HG02840 (cell line): ENCODE data around the gene CPE.
"Not testable (repeated sequence)": the region's sequence is repeated elsewhere in the genome, so short reads cannot be mapped to it uniquely, and the experiment has no call there.

ENCODE experiments used
- ATAC-seq: cut with Tn5 transposase; IDR thresholded peaks from one replicate; pipeline ENCODE4 v1.9.1; 2021; ENCODE audit warnings: mild to moderate bottlenecking, moderate library complexity, moderate number of reproducible peaks; ENCODE audit not compliant: unreplicated experiment, low FRiP score

CPE gene

DNA sequence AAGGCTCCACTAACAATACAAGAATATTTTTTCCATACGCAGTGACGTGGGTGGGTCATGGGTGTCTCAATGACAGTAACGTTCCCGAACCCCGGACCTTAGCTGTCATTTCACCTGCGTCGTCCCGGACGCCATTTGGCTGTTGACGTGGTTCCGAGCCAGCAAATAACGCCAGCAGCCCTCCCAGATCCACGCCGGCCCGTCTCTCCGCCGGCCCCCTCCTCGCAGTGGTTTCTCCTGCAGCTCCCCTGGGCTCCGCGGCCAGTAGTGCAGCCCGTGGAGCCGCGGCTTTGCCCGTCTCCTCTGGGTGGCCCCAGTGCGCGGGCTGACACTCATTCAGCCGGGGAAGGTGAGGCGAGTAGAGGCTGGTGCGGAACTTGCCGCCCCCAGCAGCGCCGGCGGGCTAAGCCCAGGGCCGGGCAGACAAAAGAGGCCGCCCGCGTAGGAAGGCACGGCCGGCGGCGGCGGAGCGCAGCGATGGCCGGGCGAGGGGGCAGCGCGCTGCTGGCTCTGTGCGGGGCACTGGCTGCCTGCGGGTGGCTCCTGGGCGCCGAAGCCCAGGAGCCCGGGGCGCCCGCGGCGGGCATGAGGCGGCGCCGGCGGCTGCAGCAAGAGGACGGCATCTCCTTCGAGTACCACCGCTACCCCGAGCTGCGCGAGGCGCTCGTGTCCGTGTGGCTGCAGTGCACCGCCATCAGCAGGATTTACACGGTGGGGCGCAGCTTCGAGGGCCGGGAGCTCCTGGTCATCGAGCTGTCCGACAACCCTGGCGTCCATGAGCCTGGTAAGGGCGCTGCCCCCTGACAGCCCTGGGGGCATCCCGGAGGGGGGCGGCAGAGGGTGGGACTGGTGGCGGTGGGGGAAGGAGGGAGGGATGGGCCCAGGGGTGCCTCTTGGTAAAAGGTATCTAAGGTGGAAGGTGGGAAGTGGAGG is at the start of gene CPE:
TSS of gene CPE (plus strand) at position 264 of the 933 bp plus-strand sequence. CDS start at position 478, 214 bp downstream.
- ATAC-seq = peak; percentile 77

DNA sequence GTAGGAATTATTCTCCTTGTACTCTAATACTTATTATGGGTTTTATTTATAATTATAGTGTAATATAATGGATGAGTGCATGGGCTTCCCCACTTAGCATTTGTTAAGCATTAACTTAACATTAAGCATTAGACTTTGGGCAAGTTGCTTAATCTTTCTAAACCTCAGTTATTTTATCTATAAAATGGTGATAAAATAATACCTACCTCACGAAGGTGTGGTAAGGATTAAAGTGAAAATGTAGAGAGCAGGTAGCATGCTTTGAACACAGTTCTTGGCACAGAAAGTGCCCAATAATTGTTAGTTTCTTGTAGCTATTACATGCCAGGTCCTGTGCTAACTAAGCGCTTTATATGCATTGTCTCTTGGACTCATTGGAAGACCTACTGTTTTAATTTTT is 48.7 kb upstream of the CPE start:
- ATAC-seq = no peak

DNA sequence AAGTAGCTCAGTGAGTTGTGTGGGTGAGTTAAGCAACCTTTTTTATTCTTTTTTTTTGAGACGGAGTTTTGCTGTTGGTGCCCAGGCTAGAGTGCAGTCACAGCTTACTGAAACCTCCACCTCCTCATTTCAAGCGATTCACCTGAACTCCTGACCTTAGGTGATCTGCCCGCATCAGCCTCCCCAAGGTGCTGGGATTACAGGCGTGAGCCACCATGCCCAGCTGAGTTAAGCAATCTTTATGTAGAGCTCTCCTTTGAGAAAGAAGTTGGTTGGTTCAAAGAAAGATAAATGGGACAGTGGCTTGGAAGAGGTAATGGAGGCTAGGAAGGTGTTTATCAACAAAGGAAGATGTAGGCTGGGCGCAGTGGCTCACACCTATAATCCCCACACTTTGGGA is 48.1 kb upstream of the CPE start:
- ATAC-seq = no peak

DNA sequence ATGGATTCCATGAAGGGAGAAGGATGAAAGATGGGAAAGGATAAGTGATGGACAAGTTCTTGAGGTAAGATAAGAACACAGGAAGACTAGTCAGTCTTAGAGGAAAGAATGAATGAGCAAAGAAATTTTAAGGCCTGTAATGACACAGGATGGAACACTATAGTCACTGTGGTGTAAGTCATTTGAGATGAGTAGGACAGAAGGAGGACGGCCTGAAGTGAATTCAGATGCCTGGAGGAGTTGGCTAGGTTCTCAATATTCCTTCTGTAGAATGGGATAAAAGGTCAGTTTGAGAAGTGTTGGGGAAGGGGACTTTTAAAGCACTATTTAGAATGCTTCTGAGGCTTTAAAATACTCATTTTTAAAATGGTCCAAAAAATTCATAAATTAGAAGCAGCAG is 47.4 kb upstream of the CPE start:
- ATAC-seq = no peak

DNA sequence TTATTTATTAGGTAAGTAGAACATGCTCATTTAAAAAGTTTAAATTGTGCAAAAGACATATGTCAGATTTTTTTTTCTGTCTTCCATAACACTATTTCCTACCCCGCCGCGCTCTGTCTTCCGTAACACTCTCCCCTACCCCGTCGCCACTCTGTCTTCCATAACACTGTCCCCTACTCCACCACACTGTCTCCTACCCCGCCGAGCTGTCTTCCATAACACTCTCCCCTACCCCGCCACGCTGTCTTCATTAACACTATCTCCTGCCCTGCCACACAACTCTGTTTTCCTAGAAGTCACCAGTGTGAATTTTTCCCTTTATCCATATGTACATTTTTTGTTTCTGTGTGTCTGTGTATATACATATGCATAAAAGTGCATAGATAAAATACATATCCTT is 47.0 kb upstream of the CPE start:
- no peak for ATAC-seq

DNA sequence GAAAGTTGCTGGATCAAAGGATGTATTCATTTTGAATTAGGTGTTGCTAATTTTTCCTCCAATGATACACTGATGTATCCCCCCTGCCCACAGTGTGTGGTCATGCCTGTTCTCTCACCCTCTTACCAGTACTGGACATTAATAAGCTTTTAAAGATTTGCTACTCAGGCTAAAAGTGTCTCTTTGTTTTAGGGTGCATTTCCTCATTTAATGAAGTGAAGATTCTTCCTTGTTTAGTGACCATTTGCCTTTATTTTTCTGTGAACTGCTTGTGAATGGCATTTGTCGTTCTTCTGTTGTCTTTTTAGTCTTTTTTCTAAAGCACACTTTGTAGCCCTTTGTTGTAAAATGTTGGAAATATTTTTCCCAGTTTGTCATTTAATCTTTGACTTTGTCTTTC is 46.3 kb upstream of the CPE start:
- no peak for ATAC-seq

DNA sequence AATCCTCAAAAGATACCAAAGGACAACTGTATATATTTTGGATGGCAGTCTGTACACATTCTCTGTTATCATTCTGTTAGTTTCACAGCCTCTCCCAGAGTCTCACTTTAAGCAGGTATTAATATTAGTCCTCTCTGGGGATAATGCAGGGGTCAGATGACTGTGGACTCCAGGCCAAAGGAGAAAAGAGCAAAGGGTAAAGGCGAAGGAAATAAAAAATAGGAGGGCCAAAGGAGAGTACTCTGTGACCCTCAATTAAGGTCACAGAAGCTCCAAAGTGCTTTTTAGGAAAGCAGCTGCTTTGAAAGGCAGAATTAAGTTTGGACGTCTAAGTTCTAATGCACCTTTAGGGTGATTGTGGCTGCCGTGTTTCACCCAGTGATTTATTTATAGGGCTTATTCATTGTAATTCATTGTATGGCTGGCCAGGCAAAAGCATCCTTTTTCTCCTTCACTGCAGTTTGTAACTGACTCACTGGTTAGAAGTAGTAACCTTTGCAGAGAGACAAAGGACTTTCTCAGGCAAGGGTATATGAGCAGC is 43.6 kb upstream of the CPE start:
- no peak for ATAC-seq

DNA sequence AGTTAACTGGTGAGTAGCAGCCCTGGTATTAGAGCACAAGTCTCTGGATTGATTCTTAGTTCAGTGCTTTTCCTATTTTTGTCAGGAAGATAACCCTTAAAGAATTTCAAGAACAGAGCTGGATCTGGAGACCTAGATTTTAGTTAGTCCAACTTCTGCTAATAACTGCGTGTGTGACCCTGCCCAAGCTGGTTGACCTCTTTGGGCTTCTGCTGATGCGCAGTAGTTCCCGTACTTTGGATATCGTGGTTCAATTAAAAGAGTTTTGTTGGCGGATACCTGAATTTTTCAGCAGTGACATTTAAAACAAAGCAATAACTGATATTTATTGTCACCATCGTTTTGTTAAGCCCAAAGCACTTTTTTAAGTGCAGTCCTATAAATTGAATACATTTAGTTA is 42.1 kb upstream of the CPE start:
- no peak for ATAC-seq

DNA sequence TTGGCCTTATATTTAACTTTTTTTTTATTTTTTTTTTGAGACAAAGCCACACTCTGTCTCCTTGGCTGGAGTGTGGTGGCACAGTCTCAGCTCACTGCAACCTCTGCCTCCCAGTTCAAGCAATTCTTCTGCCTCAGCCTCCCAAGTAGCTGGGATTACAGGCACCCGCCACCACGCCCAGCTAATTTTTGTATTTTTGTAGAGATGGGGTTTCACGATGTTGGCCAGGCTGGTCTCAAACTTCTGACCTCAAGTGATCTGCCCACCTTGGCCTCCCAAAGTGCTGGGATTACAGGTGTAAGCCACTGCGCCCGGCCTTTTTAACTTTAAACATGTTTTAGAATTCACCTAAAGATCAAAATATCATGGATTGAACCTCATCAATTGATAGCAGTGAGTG is 36.5 kb upstream of the CPE start:
- ATAC-seq = not testable (repeated sequence)

DNA sequence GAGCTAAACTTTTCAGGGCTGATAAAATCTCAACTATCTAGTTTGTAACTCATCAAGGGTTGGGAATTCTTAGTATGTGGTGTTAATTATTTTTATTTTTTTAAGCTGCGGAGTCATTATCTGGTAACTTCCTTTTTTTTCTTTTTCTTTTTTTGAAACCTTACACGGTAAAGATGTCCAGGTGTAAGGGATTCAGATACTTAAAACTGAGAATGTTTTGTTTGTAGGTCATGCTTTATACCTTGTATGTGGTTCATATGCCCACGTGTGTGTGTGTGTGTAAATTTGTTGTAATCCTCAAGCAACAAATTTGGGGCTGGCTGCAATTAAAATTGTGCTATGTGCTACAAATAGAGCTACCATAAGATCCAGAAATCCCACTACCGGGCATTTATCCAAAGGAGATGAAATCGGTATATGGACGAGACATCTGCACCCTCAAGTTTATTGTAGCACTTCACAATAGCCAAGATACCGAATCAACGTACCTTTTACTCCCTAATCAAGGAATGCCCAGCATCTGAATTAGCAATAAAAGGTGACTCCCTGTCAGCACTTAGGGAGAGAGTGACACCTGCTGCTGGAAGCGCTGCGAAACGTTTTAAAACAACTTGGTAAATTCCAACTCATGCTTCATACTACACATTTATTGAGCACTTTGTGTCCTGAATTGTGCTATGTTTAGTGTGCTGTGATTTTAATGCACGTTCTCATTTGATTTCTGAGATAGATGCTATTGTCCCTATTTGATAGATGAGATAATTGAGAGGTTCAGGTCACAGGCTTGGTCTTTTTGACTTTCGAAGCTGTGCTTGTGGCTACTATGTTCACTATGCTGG is 35.2 kb upstream of the CPE start:
- no peak for ATAC-seq

DNA sequence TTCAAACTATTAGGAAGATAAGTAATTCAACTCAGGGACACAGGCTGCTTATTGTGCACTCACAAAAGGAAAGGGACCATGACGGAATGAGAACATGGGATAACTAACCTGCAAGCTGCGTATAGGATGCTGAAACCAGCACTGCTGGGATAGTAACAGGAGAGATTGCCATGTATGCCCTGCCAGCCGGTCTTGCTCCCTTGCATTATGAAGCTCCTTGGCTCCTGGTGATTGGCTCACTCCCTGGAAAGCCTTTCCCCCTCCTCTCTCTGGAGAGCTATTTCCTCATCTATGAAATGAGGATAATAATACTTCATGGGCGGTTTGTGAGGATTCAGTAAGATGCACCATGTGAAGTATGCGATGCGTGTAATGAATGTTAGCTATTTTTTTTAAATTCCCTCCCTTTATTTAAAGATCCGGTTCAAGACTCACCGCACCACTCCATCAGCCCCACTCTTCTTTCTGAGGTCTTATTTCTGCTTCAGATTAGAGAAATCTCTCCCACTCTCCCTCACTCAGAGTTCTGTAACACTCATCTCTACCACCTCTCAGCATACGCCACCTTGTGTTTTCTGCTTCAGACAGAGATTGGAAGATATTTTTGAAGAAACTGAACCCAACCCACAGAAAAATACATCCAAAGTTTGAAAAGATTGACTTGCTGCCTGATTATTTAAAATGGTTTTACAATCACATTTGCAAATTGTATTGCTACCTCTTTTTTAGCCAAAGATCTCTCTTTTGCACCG is 33.0 kb upstream of the CPE start:
- no peak for ATAC-seq

DNA sequence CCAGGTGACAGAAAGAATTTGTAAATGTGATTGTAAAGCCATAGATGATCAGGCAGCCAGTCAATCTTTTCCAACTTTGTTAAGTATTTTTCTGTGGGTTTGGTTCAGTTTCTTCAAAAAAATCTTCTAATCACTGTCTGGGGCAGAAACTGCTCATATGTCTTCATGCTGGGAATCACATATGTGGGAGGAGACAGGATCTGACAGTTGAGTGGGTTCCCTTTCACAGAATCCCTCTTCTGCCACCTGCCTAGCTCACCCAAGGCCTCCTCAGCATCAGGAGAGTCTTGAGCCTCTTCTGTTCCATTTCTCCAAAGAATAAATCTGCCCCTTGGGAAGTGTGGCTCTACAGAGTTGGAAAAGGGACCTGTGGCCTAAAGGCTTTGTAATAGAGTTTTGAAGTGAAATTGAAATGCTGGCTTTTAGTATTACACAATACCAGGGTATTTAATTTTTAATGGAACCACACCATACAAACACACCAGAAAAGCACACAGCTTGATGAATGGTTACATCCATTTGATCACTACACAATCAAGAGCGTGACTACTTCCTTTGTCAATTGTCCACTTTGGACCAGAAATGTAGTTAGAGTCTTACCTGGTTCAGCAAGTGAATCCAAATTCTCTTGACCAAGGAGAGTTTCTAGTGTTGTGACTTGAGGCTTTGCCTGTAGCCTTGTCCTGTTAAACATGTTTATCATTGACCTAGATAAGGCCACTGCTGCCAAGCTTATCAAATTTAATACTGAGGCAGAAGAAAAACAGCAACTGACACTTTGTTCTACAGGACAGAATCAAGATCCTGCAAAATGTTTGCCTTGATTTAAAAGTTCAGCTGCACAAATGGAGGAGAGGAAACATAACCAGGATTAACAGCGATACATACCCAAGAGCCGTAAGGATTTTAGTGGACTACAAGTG is 30.9 kb upstream of the CPE start:
- no peak for ATAC-seq

DNA sequence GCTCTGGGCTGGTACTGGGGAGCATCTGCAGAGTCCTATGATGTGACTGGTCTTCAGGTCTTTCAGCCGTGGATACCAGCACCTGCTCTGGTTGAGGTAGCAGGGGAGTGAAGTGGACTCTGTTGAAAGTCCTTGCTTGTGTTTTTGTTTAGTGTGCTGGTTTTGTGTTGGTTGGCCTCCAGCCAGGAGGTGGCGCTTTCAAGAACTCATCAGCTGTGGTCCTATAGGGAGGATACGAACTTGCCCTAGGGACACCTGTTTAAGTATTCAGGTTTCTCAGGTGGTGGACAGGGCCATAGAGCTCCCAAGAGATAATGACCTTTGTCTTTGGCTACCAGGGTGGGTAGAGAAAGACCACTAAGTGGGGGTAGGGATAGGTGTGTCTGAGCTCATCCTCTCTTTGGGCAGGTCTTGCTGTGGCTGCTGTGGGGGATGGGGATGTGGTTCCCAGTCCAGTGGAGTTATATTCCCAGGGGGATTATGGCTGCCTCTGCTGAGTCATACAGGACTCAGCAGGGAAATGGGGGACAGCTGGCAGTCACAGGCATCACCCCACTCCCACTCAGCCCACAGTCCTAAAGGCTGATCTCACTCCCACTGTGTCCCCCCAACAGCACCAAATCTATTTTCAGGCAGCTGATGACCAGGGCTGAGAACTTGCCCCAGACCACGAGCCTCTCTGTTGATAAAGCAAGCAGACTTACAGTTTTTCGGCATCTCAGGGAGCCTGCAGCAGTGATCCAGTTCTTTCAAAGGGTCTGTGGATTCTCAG is 27.3 kb upstream of the CPE start:
- ATAC-seq = no peak

DNA sequence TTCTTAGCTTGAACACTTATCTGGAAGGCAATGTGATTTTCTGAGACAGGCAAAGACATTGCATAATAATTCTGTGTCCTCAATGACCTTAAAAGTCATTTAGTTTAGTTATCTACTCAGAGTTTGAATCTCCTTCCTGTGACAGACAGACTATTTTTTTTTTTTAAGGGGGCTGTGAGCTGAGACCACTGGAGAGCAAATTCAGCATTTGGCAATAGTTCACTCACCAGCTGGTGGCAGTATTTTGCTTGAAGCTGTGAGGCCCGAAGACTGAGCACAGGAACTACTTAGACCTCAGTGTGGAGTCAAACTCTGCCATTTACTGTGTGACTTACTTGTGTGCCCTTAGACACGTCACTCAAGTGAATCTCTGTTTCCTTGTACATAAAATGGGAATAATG is 22.9 kb upstream of the CPE start:
- no peak for ATAC-seq

DNA sequence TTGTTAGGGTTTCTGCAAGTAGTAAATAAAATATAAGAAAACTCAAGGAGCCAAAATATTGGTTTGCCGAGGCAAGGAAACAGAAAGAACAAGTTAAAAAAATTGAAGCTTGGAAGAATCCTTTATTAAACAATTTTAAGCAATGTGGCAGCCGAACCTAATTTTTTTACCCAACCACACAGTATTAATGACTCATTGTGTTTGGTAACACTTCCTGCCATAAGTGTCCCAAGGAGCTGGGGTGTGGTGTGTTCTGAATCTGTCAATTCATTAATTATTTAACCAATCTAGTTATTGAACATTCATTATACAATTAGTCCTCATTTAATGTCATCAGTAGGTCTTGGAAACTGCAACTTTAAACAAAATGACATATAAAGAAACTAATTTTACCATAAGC is 19.3 kb upstream of the CPE start:
- ATAC-seq = no peak

DNA sequence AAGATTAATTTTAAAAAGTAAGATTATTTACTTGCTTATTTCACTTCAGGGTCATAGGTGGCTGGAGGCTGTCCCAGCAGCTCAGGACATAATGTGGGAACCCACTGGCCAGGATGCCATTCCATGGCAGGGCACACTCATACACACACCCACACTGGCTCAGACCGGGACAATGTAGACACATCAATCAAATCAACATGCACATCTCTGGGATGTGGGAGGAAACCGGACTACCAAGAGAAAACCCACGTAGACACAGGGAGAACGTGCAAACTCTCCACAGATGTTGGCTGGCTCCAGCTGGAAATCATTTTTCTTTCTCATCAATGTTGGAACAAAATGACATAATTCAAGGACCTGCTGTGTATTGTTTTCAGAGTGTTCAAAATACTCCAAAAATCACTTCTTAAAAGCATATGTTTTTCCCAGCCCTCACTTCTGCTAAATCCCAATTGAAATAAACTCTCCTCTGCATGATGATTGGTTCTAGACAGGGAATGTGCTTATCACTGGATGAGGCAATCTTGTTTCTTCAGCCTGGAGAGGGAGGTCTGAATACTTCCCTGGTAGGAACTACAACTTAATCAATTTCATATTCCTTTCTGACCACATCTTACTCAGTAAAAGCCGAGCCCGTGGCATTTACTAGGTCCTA is 18.6 kb upstream of the CPE start:
- ATAC-seq = no peak

DNA sequence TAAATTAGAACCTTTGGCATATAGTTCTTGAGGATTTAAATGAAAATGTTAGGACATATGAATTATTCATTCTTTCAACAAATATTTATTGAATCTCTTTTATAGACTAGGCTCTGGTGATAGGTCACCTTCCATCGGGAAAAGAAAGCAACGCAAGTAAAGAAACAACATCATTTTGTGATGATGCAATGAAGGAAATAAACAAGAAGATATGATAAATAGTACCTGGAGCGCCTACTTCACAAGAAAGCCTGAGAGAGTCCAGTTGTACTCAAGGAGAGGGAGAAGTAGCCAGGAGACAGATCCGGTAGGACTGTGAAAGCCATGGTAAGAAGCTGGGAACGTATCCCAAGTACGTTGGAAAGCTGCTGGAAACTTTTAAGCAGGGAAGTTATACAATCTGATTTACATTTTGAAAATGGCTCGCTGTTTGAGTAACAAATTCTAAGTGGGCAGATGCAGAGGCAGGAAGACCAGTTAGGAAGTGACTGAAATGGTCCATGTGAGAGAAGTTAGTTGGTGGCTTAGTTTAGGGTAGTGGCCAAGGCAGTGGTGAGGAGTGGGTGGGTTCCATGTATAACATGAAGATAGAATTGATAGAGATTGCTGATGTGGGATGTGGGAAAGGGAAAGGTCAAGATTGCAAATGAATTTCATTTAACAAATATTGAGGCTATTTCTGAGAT is 17.7 kb upstream of the CPE start:
- no peak for ATAC-seq

DNA sequence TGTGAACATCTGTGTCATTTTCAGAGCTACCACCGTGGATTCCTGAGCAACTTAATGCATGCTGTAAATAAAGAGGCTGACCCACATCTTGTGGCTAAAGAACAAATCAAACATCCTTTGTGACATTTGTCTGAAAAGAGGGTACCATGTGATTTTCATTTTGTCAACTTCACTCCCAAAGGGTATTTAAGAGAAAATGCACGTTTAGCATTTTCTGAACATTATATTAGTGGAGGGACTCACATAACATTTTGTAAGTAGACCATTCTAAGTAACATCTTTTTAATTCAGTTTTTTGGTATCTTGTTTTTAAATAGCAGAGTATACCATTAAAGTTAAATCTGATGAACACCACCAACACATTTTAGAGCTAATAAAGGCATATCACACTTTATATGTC is 17.0 kb upstream of the CPE start:
- no peak for ATAC-seq
